ENCODE results near the gene AMBP. TPM values are rescaled to one million over a fixed set of nuclear protein-coding genes. Genes with fewer than 3 reads are reported as not detected.

AMBP gene
- total RNA-seq, 5 donors from 2014 or later (not counting 1 experiment from before 2014, with no cell fraction given): 2.2 to 3.3 (median 3.0) TPM; not detected in 2

GRCh38 chr9:114112325-114112724 lies 34.2 kb upstream of the AMBP start:
- H3K9me3 Mint-ChIP-seq: no peaks in the 10 kb centered on the region
- no peak overlapping the region for H3K4me3 ChIP-seq (ENCODE audit: control insufficient read depth in 1 of 2, extremely low read depth in 1 of 2, low read length in 1 of 2)
- no peaks in the 10 kb centered on the region for H3K36me3 ChIP-seq (ENCODE audit: control insufficient read depth in 2 of 2, extremely low read depth in 1 of 2, insufficient read depth in 1 of 2, low read length in 1 of 2)
- H3K27ac ChIP-seq (ENCODE audit: low read length): no peak overlapping the region
- H3K4me1 Mint-ChIP-seq: no peaks in the 10 kb centered on the region
- ChIA-PET POLR2A (no interaction called here), CTCF (no interaction called here)
- H3K4me1 ChIP-seq (ENCODE audit: control insufficient read depth in 1 of 2, extremely low read depth in 1 of 2, insufficient read depth in 2 of 2, low read length in 2 of 2): no peaks in the 10 kb centered on the region
- ATAC-seq (replicated peaks in 1 of 4) (no peak), DNase-seq (no peak)
- H3K36me3 Mint-ChIP-seq: no peaks in the 10 kb centered on the region
- H3K4me3 Mint-ChIP-seq: no peak overlapping the region
- peaks cover 25 to 38% of the 10 kb centered on the region in 2 donors for H3K27me3 Mint-ChIP-seq
- H3K27ac Mint-ChIP-seq: no peak overlapping the region
- H3K27me3 ChIP-seq (replicated peaks in 1 of 2; ENCODE audit: control insufficient read depth in 2 of 2, extremely low read depth in 1 of 2, insufficient read depth in 2 of 2, low read length in 1 of 2): peaks cover 4 to 31% of the 10 kb centered on the region in 2 experiments
- no peaks in the 10 kb centered on the region for H3K9me3 ChIP-seq
- WGBS (ENCODE audit: insufficient coverage): 38% methylated on average over 1 of the region's 1 CpG

GRCh38 chr9:114110180-114110579 lies 32.1 kb upstream of the AMBP start:
- ATAC-seq (replicated peaks in 1 of 4) (no peak), DNase-seq (no peak)
- no peak overlapping the region for H3K4me3 ChIP-seq (ENCODE audit: control insufficient read depth in 1 of 2, extremely low read depth in 1 of 2, low read length in 1 of 2)
- H3K9me3 ChIP-seq: no peaks in the 10 kb centered on the region
- no peaks in the 10 kb centered on the region for H3K4me1 ChIP-seq (ENCODE audit: control insufficient read depth in 1 of 2, extremely low read depth in 1 of 2, insufficient read depth in 2 of 2, low read length in 2 of 2)
- Mint-ChIP-seq H3K36me3 (no peaks in the 10 kb centered on the region), H3K9me3 (no peaks in the 10 kb centered on the region), H3K4me3 (no peak overlapping the region), H3K27me3 (peaks cover 21 to 32% of the 10 kb centered on the region in 2 donors), H3K4me1 (no peaks in the 10 kb centered on the region), H3K27ac (no peak overlapping the region)
- ChIA-PET CTCF (interaction anchor here (0.7 to 1.5 kb wide), 4 partner anchors 26 to 195 kb away, joined by 3 to 6 read pairs (median 4); no protein-coding TSS in a partner anchor), POLR2A (no interaction called here)
- H3K36me3 ChIP-seq (ENCODE audit: control insufficient read depth in 2 of 2, extremely low read depth in 1 of 2, insufficient read depth in 1 of 2, low read length in 1 of 2): no peaks in the 10 kb centered on the region
- no CpG with 5 or more reads among the region's 2 CpGs for WGBS (ENCODE audit: insufficient coverage)
- H3K27ac ChIP-seq (ENCODE audit: low read length): no peak overlapping the region
- peaks cover 0 to 21% of the 10 kb centered on the region in 2 experiments for H3K27me3 ChIP-seq (replicated peaks in 1 of 2; ENCODE audit: control insufficient read depth in 2 of 2, extremely low read depth in 1 of 2, insufficient read depth in 2 of 2, low read length in 1 of 2)

- Histone ChIP-seq H3K27me3 (replicated peaks in 1 of 2; ENCODE audit: control insufficient read depth in 2 of 2, extremely low read depth in 1 of 2, insufficient read depth in 2 of 2, low read length in 1 of 2) (peaks cover 0 to 21% of the 10 kb centered on the region in 2 experiments), H3K4me3 (ENCODE audit: control insufficient read depth in 1 of 2, extremely low read depth in 1 of 2, low read length in 1 of 2) (no peak overlapping the region), H3K4me1 (ENCODE audit: control insufficient read depth in 1 of 2, extremely low read depth in 1 of 2, insufficient read depth in 2 of 2, low read length in 2 of 2) (no peaks in the 10 kb centered on the region), H3K36me3 (ENCODE audit: control insufficient read depth in 2 of 2, extremely low read depth in 1 of 2, insufficient read depth in 1 of 2, low read length in 1 of 2) (no peaks in the 10 kb centered on the region), H3K27ac (ENCODE audit: low read length) (no peak overlapping the region), H3K9me3 (no peaks in the 10 kb centered on the region)
- H3K4me1 Mint-ChIP-seq: no peaks in the 10 kb centered on the region
- H3K4me3 Mint-ChIP-seq: no peak overlapping the region
- no peak for ATAC-seq (replicated peaks in 1 of 4)
- no peak overlapping the region for H3K27ac Mint-ChIP-seq
- POLR2A ChIA-PET: interaction anchor here in 1 of 2 donors (0.6 kb wide), 1 partner anchor 13 kb away, joined by 4 read pairs; no protein-coding TSS in a partner anchor
- H3K27me3 Mint-ChIP-seq: peaks cover 17 to 32% of the 10 kb centered on the region in 2 donors
- no peaks in the 10 kb centered on the region for H3K9me3 Mint-ChIP-seq
- CTCF ChIA-PET: interaction anchor here (0.6 to 1.5 kb wide), 5 partner anchors 9 to 196 kb away, joined by 3 to 4 read pairs (median 3); no protein-coding TSS in a partner anchor
- DNase-seq: no peak
- 83% methylated on average over 1 of the region's 6 CpGs for WGBS (ENCODE audit: insufficient coverage)
- H3K36me3 Mint-ChIP-seq: no peaks in the 10 kb centered on the region
These were observed 31.0 kb upstream of the AMBP start for GRCh38 chr9:114109124-114109523.

- Histone ChIP-seq H3K9me3 (no peaks in the 10 kb centered on the region), H3K4me1 (ENCODE audit: control insufficient read depth in 1 of 2, extremely low read depth in 1 of 2, insufficient read depth in 2 of 2, low read length in 2 of 2) (no peaks in the 10 kb centered on the region), H3K36me3 (ENCODE audit: control insufficient read depth in 2 of 2, extremely low read depth in 1 of 2, insufficient read depth in 1 of 2, low read length in 1 of 2) (no peaks in the 10 kb centered on the region), H3K27me3 (replicated peaks in 1 of 2; ENCODE audit: control insufficient read depth in 2 of 2, extremely low read depth in 1 of 2, insufficient read depth in 2 of 2, low read length in 1 of 2) (peaks cover 0 to 20% of the 10 kb centered on the region in 2 experiments), H3K4me3 (ENCODE audit: control insufficient read depth in 1 of 2, extremely low read depth in 1 of 2, low read length in 1 of 2) (no peak overlapping the region), H3K27ac (ENCODE audit: low read length) (no peak overlapping the region)
- no peaks in the 10 kb centered on the region for H3K36me3 Mint-ChIP-seq
- 51% methylated on average over 21 of the region's 28 CpGs for WGBS (ENCODE audit: insufficient coverage)
- ChIA-PET CTCF (interaction anchor here (0.7 to 1.2 kb wide), 5 partner anchors 53 to 183 kb away, joined by 3 to 7 read pairs (median 4); no protein-coding TSS in a partner anchor), POLR2A (interaction anchor here in 1 of 2 donors (0.7 kb wide), 1 partner anchor 26 kb away, joined by 3 read pairs; no protein-coding TSS in a partner anchor)
- H3K9me3 Mint-ChIP-seq: no peaks in the 10 kb centered on the region
- peaks cover 14 to 23% of the 10 kb centered on the region in 2 donors for H3K27me3 Mint-ChIP-seq
- no peak overlapping the region for H3K4me3 Mint-ChIP-seq
- peak in 3 of 4 experiments; percentile 52 to 63 (median 58) for ATAC-seq (replicated peaks in 1 of 4)
- H3K27ac Mint-ChIP-seq: no peak overlapping the region
- H3K4me1 Mint-ChIP-seq: no peaks in the 10 kb centered on the region
- DNase-seq: peak in 28 of 35 experiments; percentile 3 to 60 (median 28)
These were observed 30.1 kb upstream of the AMBP start for GRCh38 chr9:114108016-114108833.

GRCh38 chr9:114107286-114108001 lies 29.3 kb upstream of the AMBP start:
- Mint-ChIP-seq H3K9me3 (peaks cover 0 to 3% (median 0%) of the 10 kb centered on the region in 3 donors), H3K36me3 (no peaks in the 10 kb centered on the region), H3K4me3 (no peak overlapping the region), H3K27me3 (peaks cover 10 to 18% of the 10 kb centered on the region in 2 donors), H3K27ac (no peak overlapping the region), H3K4me1 (no peaks in the 10 kb centered on the region)
- WGBS (ENCODE audit: insufficient coverage): 30% methylated on average over 7 of the region's 13 CpGs
- ChIA-PET POLR2A (interaction anchor here in 1 of 2 donors (0.7 kb wide), 1 partner anchor 26 kb away, joined by 3 read pairs; no protein-coding TSS in a partner anchor), CTCF (no interaction called here)
- ATAC-seq (replicated peaks in 1 of 4) (no peak), DNase-seq (no peak)
- Histone ChIP-seq H3K36me3 (ENCODE audit: control insufficient read depth in 2 of 2, extremely low read depth in 1 of 2, insufficient read depth in 1 of 2, low read length in 1 of 2) (no peaks in the 10 kb centered on the region), H3K4me1 (ENCODE audit: control insufficient read depth in 1 of 2, extremely low read depth in 1 of 2, insufficient read depth in 2 of 2, low read length in 2 of 2) (no peaks in the 10 kb centered on the region), H3K27me3 (replicated peaks in 1 of 2; ENCODE audit: control insufficient read depth in 2 of 2, extremely low read depth in 1 of 2, insufficient read depth in 2 of 2, low read length in 1 of 2) (peaks cover 0 to 18% of the 10 kb centered on the region in 2 experiments), H3K9me3 (no peaks in the 10 kb centered on the region), H3K4me3 (ENCODE audit: control insufficient read depth in 1 of 2, extremely low read depth in 1 of 2, low read length in 1 of 2) (no peak overlapping the region), H3K27ac (ENCODE audit: low read length) (no peak overlapping the region)

GRCh38 chr9:114105236-114105635 lies 27.1 kb upstream of the AMBP start:
- H3K27me3 ChIP-seq (replicated peaks in 1 of 2; ENCODE audit: control insufficient read depth in 2 of 2, extremely low read depth in 1 of 2, insufficient read depth in 2 of 2, low read length in 1 of 2): peaks cover 0 to 14% of the 10 kb centered on the region in 2 experiments
- H3K27ac Mint-ChIP-seq: no peak overlapping the region
- DNase-seq: no peak
- H3K4me3 ChIP-seq (ENCODE audit: control insufficient read depth in 1 of 2, extremely low read depth in 1 of 2, low read length in 1 of 2): no peak overlapping the region
- peaks cover 3 to 19% of the 10 kb centered on the region in 2 donors for H3K27me3 Mint-ChIP-seq
- WGBS (ENCODE audit: insufficient coverage): no CpG with 5 or more reads among the region's 5 CpGs
- CTCF ChIA-PET: interaction anchor here in 1 of 2 donors (0.6 kb wide), 1 partner anchor 185 kb away, joined by 3 read pairs; no protein-coding TSS in a partner anchor
- no peak overlapping the region for H3K4me3 Mint-ChIP-seq
- ATAC-seq (replicated peaks in 1 of 4): no peak
- no peaks in the 10 kb centered on the region for H3K4me1 ChIP-seq (ENCODE audit: control insufficient read depth in 1 of 2, extremely low read depth in 1 of 2, insufficient read depth in 2 of 2, low read length in 2 of 2)
- H3K27ac ChIP-seq (ENCODE audit: low read length): no peak overlapping the region
- H3K9me3 Mint-ChIP-seq: peaks cover 0 to 8% (median 3%) of the 10 kb centered on the region in 3 donors
- peaks cover 3% of the 10 kb centered on the region for H3K36me3 Mint-ChIP-seq
- no peaks in the 10 kb centered on the region for H3K4me1 Mint-ChIP-seq
- no peaks in the 10 kb centered on the region for H3K9me3 ChIP-seq
- POLR2A ChIA-PET: no interaction called here
- no peaks in the 10 kb centered on the region for H3K36me3 ChIP-seq (ENCODE audit: control insufficient read depth in 2 of 2, extremely low read depth in 1 of 2, insufficient read depth in 1 of 2, low read length in 1 of 2)

Data from T-cell (primary cell).